ENCODE data around the gene SUSD6. TPM values are rescaled to one million over a fixed set of nuclear protein-coding genes. Genes with fewer than 3 reads are reported as not detected.

SUSD6 gene
- total RNA-seq, 1 donor from 2014 or later, result 49.0 TPM

- TF ChIP-seq CTCF (IDR thresholded peaks at IDR 0.05; ENCODE audit: insufficient read depth, low read length, poor library complexity, severe bottlenecking), result no peak
- Histone ChIP-seq H3K4me3 (ENCODE audit: low read depth, low read length) (no peak overlapping the region), H3K36me3 (ENCODE audit: control insufficient read depth, insufficient read depth, low read length) (no peaks in the 10 kb centered on the region), H3K27me3 (ENCODE audit: control insufficient read depth, insufficient read depth, low read length) (no peaks in the 10 kb centered on the region)
- no peak for DNase-seq (ENCODE audit: low read depth)
These were observed 14.7 kb downstream of the SUSD6 start for GRCh38 chr14:69626132-69626500.

GRCh38 chr14:69629225-69630127 is 18.1 kb downstream of the SUSD6 start:
- Histone ChIP-seq H3K4me3 (ENCODE audit: low read depth, low read length) (no peak overlapping the region), H3K36me3 (ENCODE audit: control insufficient read depth, insufficient read depth, low read length) (no peaks in the 10 kb centered on the region), H3K27me3 (ENCODE audit: control insufficient read depth, insufficient read depth, low read length) (no peaks in the 10 kb centered on the region)
- no peak for TF ChIP-seq CTCF (IDR thresholded peaks at IDR 0.05; ENCODE audit: insufficient read depth, low read length, poor library complexity, severe bottlenecking)
- no peak for DNase-seq (ENCODE audit: low read depth)

GRCh38 chr14:69630360-69630759 is 19.0 kb downstream of the SUSD6 start:
- TF ChIP-seq CTCF (IDR thresholded peaks at IDR 0.05; ENCODE audit: insufficient read depth, low read length, poor library complexity, severe bottlenecking), result no peak
- Histone ChIP-seq H3K36me3 (ENCODE audit: control insufficient read depth, insufficient read depth, low read length) (no peaks in the 10 kb centered on the region), H3K27me3 (ENCODE audit: control insufficient read depth, insufficient read depth, low read length) (no peaks in the 10 kb centered on the region), H3K4me3 (ENCODE audit: low read depth, low read length) (no peak overlapping the region)
- no peak for DNase-seq (ENCODE audit: low read depth)

GRCh38 chr14:69631509-69631908 is 20.1 kb downstream of the SUSD6 start:
- Histone ChIP-seq H3K27me3 (ENCODE audit: control insufficient read depth, insufficient read depth, low read length) (no peaks in the 10 kb centered on the region), H3K4me3 (ENCODE audit: low read depth, low read length) (no peak overlapping the region), H3K36me3 (ENCODE audit: control insufficient read depth, insufficient read depth, low read length) (no peaks in the 10 kb centered on the region)
- TF ChIP-seq CTCF (IDR thresholded peaks at IDR 0.05; ENCODE audit: insufficient read depth, low read length, poor library complexity, severe bottlenecking), result no peak
- no peak for DNase-seq (ENCODE audit: low read depth)

GRCh38 chr14:69632164-69632563 is 20.8 kb downstream of the SUSD6 start:
- H3K4me3 ChIP-seq (ENCODE audit: low read depth, low read length), result no peak overlapping the region
- TF ChIP-seq CTCF (IDR thresholded peaks at IDR 0.05; ENCODE audit: insufficient read depth, low read length, poor library complexity, severe bottlenecking), result no peak
- no peak for DNase-seq (ENCODE audit: low read depth)
- no peaks in the 10 kb centered on the region for H3K27me3 ChIP-seq (ENCODE audit: control insufficient read depth, insufficient read depth, low read length)
- H3K36me3 ChIP-seq (ENCODE audit: control insufficient read depth, insufficient read depth, low read length), result no peaks in the 10 kb centered on the region
